HepG2 (cell line): ENCODE results near the gene MTA3. TPM values are rescaled to one million over a fixed set of nuclear protein-coding genes. Genes with fewer than 3 reads are reported as not detected.

Experiments
- ATAC-seq: fragments of 200-7000 bp; cut with Tn5 transposase; 3 replicates; pipeline ENCODE4 v1.9.1; 2020; ENCODE audit warnings: mild to moderate bottlenecking, moderate library complexity
- BruUV-seq: library from RNA; stranded (reverse); fragments of 400-500 nt; replicated peaks from 2 replicates; lab custom pipeline; 2021; lab: Mats Ljungman, UMichigan
- CTCF ChIA-PET: fragments of 300-600 bp; formaldehyde crosslinking; extraction: SDS; loops from one replicate; lab custom pipeline; 2021; ENCODE audit warnings: low total read pairs, inconsistent platforms, low intra/inter-chr PET ratio; lab: Yijun Ruan, JAX
- POLR2A ChIA-PET: fragments of 350-600 bp; sonication (Branson Sonifier 250); formaldehyde crosslinking; loops from one replicate; lab custom pipeline; 2020; ENCODE audit warnings: antibody characterized with exemption, inconsistent platforms; lab: Yijun Ruan, JAX
- DNase-seq: peaks from one replicate; pipeline ENCODE4 v3.0.0-alpha.2; 2015; ENCODE audit warnings: low spot score
- FAIRE-seq: peaks from 3 replicates; lab custom pipeline; 2011; peaks lifted over from hg19 to GRCh38; lab: Jason Lieb, UNC
- H2AFZ ChIP-seq: one replicate; pipeline ENCODE4 v1.6.1; 2011; ENCODE audit warnings: low read length, inconsistent platforms
- H3K27ac ChIP-seq: fragments of 300-600 bp; 3 replicates; pipeline ENCODE4 v1.8.0; 2011; ENCODE audit warnings: mixed run types, mild to moderate bottlenecking, mixed read lengths, low read length, inconsistent platforms; ENCODE audit not compliant: insufficient read depth; ENCODE audit errors: extremely low read length
- H3K27me3 ChIP-seq, 2 experiments: fragments of 200-600 bp in 1 of 2; 2 replicates in 1 of 2; 3 replicates in 1 of 2; pipeline versions ENCODE4 v1.6.0 to v1.8.0; 2011; ENCODE audit warnings: low read length in 2 of 2, mild to moderate bottlenecking in 2 of 2, moderate library complexity in 2 of 2, inconsistent platforms in 1 of 2; ENCODE audit not compliant: insufficient read depth in 2 of 2, control insufficient read depth in 1 of 2
- H3K36me3 ChIP-seq, 2 experiments: fragments of 200-600 bp in 1 of 2; replicated peaks in 1 of 2; 2 replicates in 1 of 2; 3 replicates in 1 of 2; pipeline versions ENCODE4 v1.5.1 to v1.8.0; 2011; ENCODE audit warnings: low read length in 2 of 2, inconsistent platforms in 1 of 2; ENCODE audit not compliant: insufficient read depth in 2 of 2, control insufficient read depth in 1 of 2
- H3K4me1 ChIP-seq: 2 replicates; pipeline ENCODE4 v1.5.1; 2012; ENCODE audit warnings: low read length, inconsistent platforms; ENCODE audit not compliant: insufficient read depth
- H3K4me2 ChIP-seq: 2 replicates; pipeline ENCODE4 v1.6.0; 2011; ENCODE audit warnings: low read depth, low read length, inconsistent platforms
- H3K4me3 ChIP-seq, 3 experiments: fragments of 200-600 bp in 1 of 3; sonication (generic), shearing (Covaris generic) in 1 of 3; replicated peaks in 1 of 3; 2 replicates each; pipeline ENCODE4 v1.5.1; 2011 to 2016; ENCODE audit warnings: low read length in 3 of 3, inconsistent platforms in 2 of 3, low read depth in 2 of 3, mild to moderate bottlenecking in 2 of 3, control low read depth in 1 of 3, mixed read lengths in 1 of 3; ENCODE audit not compliant: insufficient read depth in 1 of 3
- H3K79me2 ChIP-seq: one replicate; pipeline ENCODE4 v1.6.1; 2011; ENCODE audit warnings: low read length, inconsistent platforms; ENCODE audit not compliant: insufficient read depth
- H3K9ac ChIP-seq: 2 replicates; pipeline ENCODE4 v1.6.0; 2011; ENCODE audit warnings: mild to moderate bottlenecking, low read depth, low read length, inconsistent platforms; ENCODE audit not compliant: insufficient read depth
- H3K9me3 ChIP-seq: 2 replicates; pipeline ENCODE4 v1.5.1; 2012; ENCODE audit warnings: mild to moderate bottlenecking, low read length
- H4K20me1 ChIP-seq: 2 replicates; pipeline ENCODE4 v1.6.0; 2011; ENCODE audit warnings: inconsistent platforms, mild to moderate bottlenecking, low read length, moderate library complexity; ENCODE audit not compliant: insufficient read depth
- ATRX ChIP-seq: sonication (generic); formaldehyde crosslinking; IDR thresholded peaks from 2 replicates; pipeline ENCODE4 v1.4.0; 2020; ENCODE audit warnings: missing genetic modification reagents, borderline replicate concordance
- ELF3 ChIP-seq: IDR thresholded peaks from 2 replicates; pipeline ENCODE4 v1.6.1; 2016; ENCODE audit warnings: missing genetic modification reagents, missing compliant biosample characterization
- EP300 ChIP-seq, 3 experiments: sonication (generic) in 1 of 3; formaldehyde crosslinking in 1 of 3; IDR thresholded peaks; 2 replicates each; pipeline versions ENCODE4 v1.5.1 to v1.6.1; 2011 to 2020; ENCODE audit warnings: low read depth in 2 of 3, low read length in 2 of 3, borderline replicate concordance in 1 of 3, improper control_type of control experiment in 1 of 3, mild to moderate bottlenecking in 1 of 3, missing genetic modification reagents in 1 of 3, moderate library complexity in 1 of 3
- HNRNPUL1 ChIP-seq: fragments of 200-400 bp; formaldehyde crosslinking; IDR thresholded peaks from 2 replicates; pipeline ENCODE4 v1.6.1; 2017; ENCODE audit warnings: low read depth, mild to moderate bottlenecking, low read length, moderate library complexity
- MED1 ChIP-seq: sonication (generic); formaldehyde crosslinking; IDR thresholded peaks from 2 replicates; pipeline ENCODE4 v1.4.0; 2020; ENCODE audit warnings: missing genetic modification reagents
- MXI1 ChIP-seq: IDR thresholded peaks from 3 replicates; pipeline ENCODE4 v1.6.1; 2012; ENCODE audit warnings: low read depth, low read length, inconsistent platforms, borderline replicate concordance
- PHF21A ChIP-seq: sonication (generic); formaldehyde crosslinking; IDR thresholded peaks from 2 replicates; pipeline ENCODE4 v1.5.0; 2020; ENCODE audit warnings: mild to moderate bottlenecking, missing genetic modification reagents
- RAD21 ChIP-seq: fragments of 450-650 bp; formaldehyde crosslinking; IDR thresholded peaks from 2 replicates; pipeline ENCODE4 v1.5.0; 2020; ENCODE audit warnings: mild to moderate bottlenecking
- TFDP2 ChIP-seq: sonication (generic); formaldehyde crosslinking; IDR thresholded peaks from 2 replicates; pipeline ENCODE4 v1.4.0; 2020; ENCODE audit warnings: missing genetic modification reagents
- XRCC5 ChIP-seq: fragments of 200-400 bp; formaldehyde crosslinking; optimal IDR thresholded peaks from 2 replicates; pipeline ENCODE3; 2017; ENCODE audit warnings: mild to moderate bottlenecking, low read length
- ZBTB43 ChIP-seq: sonication (generic); formaldehyde crosslinking; conservative IDR thresholded peaks from 2 replicates; pipeline ENCODE4 v1.4.0; 2020; ENCODE audit warnings: missing genetic modification reagents
- ZFP36 ChIP-seq: fragments of 150-350 bp; IDR thresholded peaks from 2 replicates; pipeline ENCODE4 v1.6.1; 2018; ENCODE audit warnings: borderline replicate concordance, low read length, low read depth; ENCODE audit not compliant: partially characterized antibody
- ZFX ChIP-seq: sonication (generic); formaldehyde crosslinking; IDR thresholded peaks from 2 replicates; pipeline ENCODE4 v1.4.0; 2020; ENCODE audit warnings: mild to moderate bottlenecking, low read depth, missing genetic modification reagents, moderate library complexity
- ZNF12 ChIP-seq: sonication (generic); formaldehyde crosslinking; IDR thresholded peaks from 2 replicates; pipeline ENCODE4 v1.5.0; 2020; ENCODE audit warnings: missing genetic modification reagents
- ZNF230 ChIP-seq: sonication (generic); formaldehyde crosslinking; IDR thresholded peaks from 2 replicates; pipeline ENCODE4 v1.4.0; 2020; ENCODE audit warnings: mild to moderate bottlenecking, missing genetic modification reagents
- ZNF251 ChIP-seq: sonication (generic); formaldehyde crosslinking; IDR thresholded peaks from 2 replicates; pipeline ENCODE4 v1.9.0; 2021; ENCODE audit warnings: mild to moderate bottlenecking, missing genetic modification reagents
- ZNF343 ChIP-seq: sonication (generic); formaldehyde crosslinking; IDR thresholded peaks from 2 replicates; pipeline ENCODE4 v1.4.0; 2020; ENCODE audit warnings: mild to moderate bottlenecking, missing genetic modification reagents
- ZNF350 ChIP-seq: sonication (generic); formaldehyde crosslinking; IDR thresholded peaks from 2 replicates; pipeline ENCODE4 v1.4.0; 2020; ENCODE audit warnings: mild to moderate bottlenecking, low read depth, missing genetic modification reagents, borderline replicate concordance
- WGBS: methylation state at CpG from one replicate; pipeline ENCODE4 v1.1.6; 2017; ENCODE audit warnings: low lambda C conversion rate; 5-methylcytosine and 5-hydroxymethylcytosine counted together
- in situ Hi-C: cut with HindIII; loops from 2 replicates; pipeline ENCODE4 v1.10.0; 2017; ENCODE audit warnings: low pct_unique_long_range_greater_than_20kb; ENCODE audit not compliant: extremely low pct_ligation_motif_present
- intact Hi-C: fragments of 100-400 bp; cut with micrococcal nuclease; formaldehyde crosslinking; loops from one replicate; pipeline ENCODE4 v1.10.0; 2022; ENCODE audit not compliant: unreplicated experiment
- polyA plus RNA-seq, 8 experiments: library from polyadenylated mRNA; depleted of rRNA in 3 of 8; stranded (reverse) in 7 of 8; unstranded in 1 of 8; fragments of >200 nt; fragmentation: Illumina TruSeq in 4 of 8; extraction: Trizol in 4 of 8; gene quantifications; 2 replicates each; pipeline versions ENCODE4 v1.2.1 to v1.2.3, GENCODE V29; 2011 to 2016; ENCODE audit warnings: low read depth in 4 of 8, missing spikeins in 1 of 8, mixed read lengths in 1 of 8; ENCODE audit not compliant: insufficient read depth in 1 of 8
- total RNA-seq, 5 experiments: library from RNA; depleted of rRNA; stranded (reverse); fragments of >200 nt; fragmentation: Illumina TruSeq; extraction: Trizol; gene quantifications; 2 replicates each; pipeline ENCODE4 v1.2.3, GENCODE V29; 2016; ENCODE audit warnings: low read depth in 1 of 5
- TF ChIP-seq, protein P1 (sequence below): IDR thresholded peaks from 2 replicates; pipeline ENCODE4 v1.6.1; 2016; ENCODE audit warnings: low read depth, borderline replicate concordance

The MTA3 gene
- total and polyA plus RNA-seq, 2 of the 13 experiments (the other 11 are each of a cell fraction or from before 2014, with no cell fraction given), result 48.8 to 77.8 TPM

GRCh38 chr2:42721898-42722297, 153.5 kb downstream of the MTA3 start (continued):
- no peak for TF ChIP-seq ZBTB43 (CRISPR knock-in tag)
- TF ChIP-seq ZFP36, result no peak
- TF ChIP-seq MXI1, result no peak
- TF ChIP-seq ZNF12 (CRISPR knock-in tag), result no peak
- no peak for TF ChIP-seq ZNF343 (CRISPR knock-in tag)
- no peak for TF ChIP-seq ZFX
- no peak for TF ChIP-seq ZNF230 (CRISPR knock-in tag)
- TF ChIP-seq, protein P1, sequence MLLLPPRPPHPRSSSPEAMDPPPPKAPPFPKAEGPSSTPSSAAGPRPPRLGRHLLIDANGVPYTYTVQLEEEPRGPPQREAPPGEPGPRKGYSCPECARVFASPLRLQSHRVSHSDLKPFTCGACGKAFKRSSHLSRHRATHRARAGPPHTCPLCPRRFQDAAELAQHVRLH (CRISPR knock-in tag), result no peak
- TF ChIP-seq ZNF251 (CRISPR knock-in tag), result no peak
- no peak for TF ChIP-seq PHF21A
- no peak for TF ChIP-seq XRCC5
- TF ChIP-seq ATRX (CRISPR knock-in tag), result no peak

DNA sequence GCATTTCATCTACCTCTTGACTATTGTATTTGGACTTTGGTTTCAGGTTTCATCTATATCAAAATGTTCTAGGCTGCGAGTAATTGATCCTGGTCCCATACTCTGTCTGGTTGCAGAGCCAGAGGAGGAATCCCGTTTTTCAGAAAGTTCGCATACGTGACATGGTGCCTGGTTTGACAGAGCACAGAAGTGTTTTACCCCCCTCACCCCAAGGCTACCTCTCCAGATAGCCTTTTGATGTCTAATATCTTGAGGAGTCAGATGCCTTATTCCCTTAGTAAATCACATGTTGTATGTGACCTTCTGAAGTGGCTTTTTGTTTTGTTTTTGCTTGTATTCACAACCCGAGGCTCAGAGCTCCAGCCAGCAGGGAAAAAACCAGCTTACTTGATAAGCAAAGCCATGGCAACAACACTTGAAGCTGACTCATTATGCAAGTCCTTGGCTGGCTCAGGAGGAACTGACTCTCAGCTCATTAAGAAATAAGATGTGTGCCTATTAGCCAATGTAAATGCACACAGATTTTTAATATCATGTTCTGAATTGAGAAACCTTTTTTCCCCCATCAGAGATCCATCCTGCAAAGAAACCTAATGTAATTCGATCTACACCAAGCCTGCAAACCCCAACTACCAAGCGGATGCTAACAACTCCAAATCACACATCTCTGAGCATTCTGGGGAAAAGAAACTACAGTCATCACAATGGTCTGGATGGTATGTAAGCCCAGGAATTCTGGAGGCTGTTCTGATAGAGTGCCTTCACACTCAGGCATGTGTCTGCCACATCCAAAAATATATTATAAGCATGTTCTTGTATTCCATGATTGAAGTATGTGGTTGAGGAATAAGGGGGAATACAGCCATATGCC, 154.1 kb downstream of the MTA3 start:
- Histone ChIP-seq H3K4me3 (no peak overlapping the region), H3K9me3 (no peaks in the 10 kb centered on the region), H3K4me2 (no peak overlapping the region), H3K36me3 (no peaks in the 10 kb centered on the region; a peak in 1 of 5 replicates), H3K4me1 (no peaks in the 10 kb centered on the region), H3K27ac (no peak overlapping the region), H3K27me3 (no peaks in the 10 kb centered on the region), H4K20me1 (no peaks in the 10 kb centered on the region), H3K9ac (no peak overlapping the region), H3K79me2 (no peaks in the 10 kb centered on the region), H2AFZ (no peak overlapping the region)
- no TSS peak for BruUV-seq
- ChIA-PET POLR2A (no interaction called here), CTCF (no interaction called here)
- in situ Hi-C loops, result no loop called here
- intact Hi-C loops, result no loop called here
- no peak for FAIRE-seq
- 87% methylated on average over 7 of the region's 7 CpGs for WGBS
- ATAC-seq, result no peak
- DNase-seq, result no peak
- no peak for TF ChIP-seq TFDP2 (CRISPR knock-in tag)
- TF ChIP-seq HNRNPUL1, result no peak
- no peak for TF ChIP-seq ZNF350 (CRISPR knock-in tag)
- TF ChIP-seq EP300 (IDR thresholded peaks at IDR 0.05; ENCODE audit: low read depth in 2 of 2, low read length in 2 of 2), result no peak
- TF ChIP-seq EP300 (CRISPR knock-in tag; IDR thresholded peaks at IDR 0.05; ENCODE audit: borderline replicate concordance), result no peak
- TF ChIP-seq MED1, result no peak
- no peak for TF ChIP-seq RAD21 (CRISPR knock-in tag)
- no peak for TF ChIP-seq ELF3 (CRISPR knock-in tag)
